ENCODE data around the gene CHN2. TPM values are rescaled to one million over a fixed set of nuclear protein-coding genes. Genes with fewer than 3 reads are reported as not detected.

Gene CHN2
- total and polyA plus RNA-seq, 2 donors (not counting 1 experiment from before 2014, with no cell fraction given) = 0.86 to 1.4 TPM

- no peak for TF ChIP-seq EZH2 (IDR thresholded peaks at IDR 0.05; ENCODE audit: borderline replicate concordance, insufficient read depth, low read depth, low read length, poor library complexity, severe bottlenecking)
- TF ChIP-seq, protein P1, sequence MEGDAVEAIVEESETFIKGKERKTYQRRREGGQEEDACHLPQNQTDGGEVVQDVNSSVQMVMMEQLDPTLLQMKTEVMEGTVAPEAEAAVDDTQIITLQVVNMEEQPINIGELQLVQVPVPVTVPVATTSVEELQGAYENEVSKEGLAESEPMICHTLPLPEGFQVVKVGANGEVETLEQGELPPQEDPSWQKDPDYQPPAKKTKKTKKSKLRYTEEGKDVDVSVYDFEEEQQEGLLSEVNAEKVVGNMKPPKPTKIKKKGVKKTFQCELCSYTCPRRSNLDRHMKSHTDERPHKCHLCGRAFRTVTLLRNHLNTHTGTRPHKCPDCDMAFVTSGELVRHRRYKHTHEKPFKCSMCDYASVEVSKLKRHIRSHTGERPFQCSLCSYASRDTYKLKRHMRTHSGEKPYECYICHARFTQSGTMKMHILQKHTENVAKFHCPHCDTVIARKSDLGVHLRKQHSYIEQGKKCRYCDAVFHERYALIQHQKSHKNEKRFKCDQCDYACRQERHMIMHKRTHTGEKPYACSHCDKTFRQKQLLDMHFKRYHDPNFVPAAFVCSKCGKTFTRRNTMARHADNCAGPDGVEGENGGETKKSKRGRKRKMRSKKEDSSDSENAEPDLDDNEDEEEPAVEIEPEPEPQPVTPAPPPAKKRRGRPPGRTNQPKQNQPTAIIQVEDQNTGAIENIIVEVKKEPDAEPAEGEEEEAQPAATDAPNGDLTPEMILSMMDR (IDR thresholded peaks at IDR 0.05) = no peak
- Histone ChIP-seq H4K20me1 (ENCODE audit: control insufficient read depth, insufficient read depth, low read length, poor library complexity, severe bottlenecking) (no peaks in the 10 kb centered on the region), H3K4me3 (ENCODE audit: control extremely low read depth in 1 of 5, extremely low read depth in 1 of 5, insufficient read depth in 1 of 5, low read depth in 2 of 5, low read length in 4 of 5) (no peak overlapping the region), H3K79me2 (ENCODE audit: control insufficient read depth, insufficient read depth, low read length) (no peaks in the 10 kb centered on the region), H3K4me1 (ENCODE audit: control insufficient read depth in 2 of 2, insufficient read depth in 2 of 2, low read length in 2 of 2) (no peaks in the 10 kb centered on the region), H3K4me2 (replicated peaks; ENCODE audit: low read depth, low read length, poor library complexity, severe bottlenecking) (no peak overlapping the region), H3K27ac (ENCODE audit: low read length in 2 of 2) (no peak overlapping the region), H3K27me3 (replicated peaks in 1 of 4; ENCODE audit: control extremely low read depth in 1 of 4, control insufficient read depth in 3 of 4, insufficient read depth in 4 of 4, low read length in 3 of 4) (no peaks in the 10 kb centered on the region), H3K9ac (ENCODE audit: low read length) (no peak overlapping the region), H3K36me3 (replicated peaks in 1 of 2; ENCODE audit: control extremely low read depth in 1 of 2, control insufficient read depth in 1 of 2, extremely low read depth in 1 of 2, insufficient read depth in 2 of 2, low read length in 1 of 2) (no peaks in the 10 kb centered on the region), H2AFZ (ENCODE audit: insufficient read depth, low read depth, low read length, poor library complexity, severe bottlenecking) (no peak overlapping the region), H3K9me3 (ENCODE audit: control extremely low read depth in 1 of 3, control insufficient read depth in 2 of 3, insufficient read depth in 1 of 3, low read length in 2 of 3) (no peaks in the 10 kb centered on the region)
- no peak for DNase-seq
- no peak overlapping the region for H3K27ac Mint-ChIP-seq
- intact Hi-C loops (cut with micrococcal nuclease) = no loop called here
- no CpG with 5 or more reads among the region's 2 CpGs for WGBS (ENCODE audit: insufficient coverage)
- no peaks in the 10 kb centered on the region for H3K4me1 Mint-ChIP-seq
- no peak overlapping the region for H3K4me3 Mint-ChIP-seq
- CTCF ChIA-PET = interaction anchor here (0.7 kb wide), 1 partner anchor 176 kb away, joined by 3 read pairs; no protein-coding TSS in a partner anchor
- POLR2A ChIA-PET = no interaction called here
- no peak for ATAC-seq (ENCODE audit: low read depth)
- no peaks in the 10 kb centered on the region for H3K9me3 Mint-ChIP-seq (ENCODE audit: insufficient read depth)
- H3K27me3 Mint-ChIP-seq = peaks cover 5% of the 10 kb centered on the region
Observed at GRCh38 chr7:29488977-29489376, 294.4 kb downstream of the CHN2 start.

DNA sequence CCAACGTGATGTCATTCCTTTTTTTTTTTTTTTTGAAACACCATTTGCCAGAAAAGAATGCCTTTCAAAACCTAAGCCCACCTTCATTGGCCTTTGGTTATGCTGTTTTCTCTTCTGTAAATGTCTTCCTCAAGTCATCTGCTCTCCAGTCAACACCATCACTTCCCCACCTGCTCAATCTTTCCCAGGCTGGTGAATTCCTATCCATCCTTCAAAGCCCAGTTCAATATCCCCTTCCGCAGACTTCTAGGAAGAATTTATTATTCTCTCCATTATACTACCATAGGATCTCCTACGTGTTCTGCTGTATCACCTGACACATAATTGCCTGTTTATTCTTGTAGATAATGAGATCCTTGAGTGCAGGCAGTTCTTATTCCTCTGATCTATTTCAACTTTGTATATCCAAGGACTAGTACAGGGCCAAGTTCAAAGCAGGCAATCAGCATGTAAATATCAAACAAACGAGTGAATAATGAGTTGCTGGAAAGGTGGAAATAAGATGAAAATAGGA lies 295.6 kb downstream of the CHN2 start:
- no peak overlapping the region for H3K4me2 ChIP-seq (replicated peaks; ENCODE audit: low read depth, low read length, poor library complexity, severe bottlenecking)
- ATAC-seq (ENCODE audit: low read depth) (no peak), DNase-seq (no peak)
- H4K20me1 ChIP-seq (ENCODE audit: control insufficient read depth, insufficient read depth, low read length, poor library complexity, severe bottlenecking) = no peaks in the 10 kb centered on the region
- no peak overlapping the region for H2AFZ ChIP-seq (ENCODE audit: insufficient read depth, low read depth, low read length, poor library complexity, severe bottlenecking)
- CTCF ChIA-PET = no interaction called here
- H3K4me3 Mint-ChIP-seq = no peak overlapping the region
- H3K27me3 ChIP-seq (replicated peaks in 1 of 4; ENCODE audit: control extremely low read depth in 1 of 4, control insufficient read depth in 3 of 4, insufficient read depth in 4 of 4, low read length in 3 of 4) = no peaks in the 10 kb centered on the region
- no peaks in the 10 kb centered on the region for H3K4me1 Mint-ChIP-seq
- intact Hi-C loops (cut with micrococcal nuclease) = no loop called here
- 83% methylated on average over 1 of the region's 4 CpGs for WGBS (ENCODE audit: insufficient coverage)
- TF ChIP-seq EZH2 (IDR thresholded peaks at IDR 0.05; ENCODE audit: borderline replicate concordance, insufficient read depth, low read depth, low read length, poor library complexity, severe bottlenecking) = no peak
- TF ChIP-seq, protein P1 (IDR thresholded peaks at IDR 0.05) = no peak
- no peaks in the 10 kb centered on the region for H3K9me3 Mint-ChIP-seq (ENCODE audit: insufficient read depth)
- POLR2A ChIA-PET = no interaction called here
- H3K27me3 Mint-ChIP-seq = peaks cover 5% of the 10 kb centered on the region
- no peaks in the 10 kb centered on the region for H3K9me3 ChIP-seq (ENCODE audit: control extremely low read depth in 1 of 3, control insufficient read depth in 2 of 3, insufficient read depth in 1 of 3, low read length in 2 of 3)
- no peak overlapping the region for H3K4me3 ChIP-seq (ENCODE audit: control extremely low read depth in 1 of 5, extremely low read depth in 1 of 5, insufficient read depth in 1 of 5, low read depth in 2 of 5, low read length in 4 of 5)
- H3K27ac Mint-ChIP-seq = no peak overlapping the region
- no peaks in the 10 kb centered on the region for H3K36me3 ChIP-seq (replicated peaks in 1 of 2; ENCODE audit: control extremely low read depth in 1 of 2, control insufficient read depth in 1 of 2, extremely low read depth in 1 of 2, insufficient read depth in 2 of 2, low read length in 1 of 2)
- no peaks in the 10 kb centered on the region for H3K79me2 ChIP-seq (ENCODE audit: control insufficient read depth, insufficient read depth, low read length)
- H3K9ac ChIP-seq (ENCODE audit: low read length) = no peak overlapping the region
- no peak overlapping the region for H3K27ac ChIP-seq (ENCODE audit: low read length in 2 of 2)
- no peaks in the 10 kb centered on the region for H3K4me1 ChIP-seq (ENCODE audit: control insufficient read depth in 2 of 2, insufficient read depth in 2 of 2, low read length in 2 of 2)

All from B cell (primary cell).